Measurements from ENCODE around the gene ARHGAP18.

Gene ARHGAP18, protein sequence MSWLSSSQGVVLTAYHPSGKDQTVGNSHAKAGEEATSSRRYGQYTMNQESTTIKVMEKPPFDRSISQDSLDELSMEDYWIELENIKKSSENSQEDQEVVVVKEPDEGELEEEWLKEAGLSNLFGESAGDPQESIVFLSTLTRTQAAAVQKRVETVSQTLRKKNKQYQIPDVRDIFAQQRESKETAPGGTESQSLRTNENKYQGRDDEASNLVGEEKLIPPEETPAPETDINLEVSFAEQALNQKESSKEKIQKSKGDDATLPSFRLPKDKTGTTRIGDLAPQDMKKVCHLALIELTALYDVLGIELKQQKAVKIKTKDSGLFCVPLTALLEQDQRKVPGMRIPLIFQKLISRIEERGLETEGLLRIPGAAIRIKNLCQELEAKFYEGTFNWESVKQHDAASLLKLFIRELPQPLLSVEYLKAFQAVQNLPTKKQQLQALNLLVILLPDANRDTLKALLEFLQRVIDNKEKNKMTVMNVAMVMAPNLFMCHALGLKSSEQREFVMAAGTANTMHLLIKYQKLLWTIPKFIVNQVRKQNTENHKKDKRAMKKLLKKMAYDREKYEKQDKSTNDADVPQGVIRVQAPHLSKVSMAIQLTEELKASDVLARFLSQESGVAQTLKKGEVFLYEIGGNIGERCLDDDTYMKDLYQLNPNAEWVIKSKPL

DNA sequence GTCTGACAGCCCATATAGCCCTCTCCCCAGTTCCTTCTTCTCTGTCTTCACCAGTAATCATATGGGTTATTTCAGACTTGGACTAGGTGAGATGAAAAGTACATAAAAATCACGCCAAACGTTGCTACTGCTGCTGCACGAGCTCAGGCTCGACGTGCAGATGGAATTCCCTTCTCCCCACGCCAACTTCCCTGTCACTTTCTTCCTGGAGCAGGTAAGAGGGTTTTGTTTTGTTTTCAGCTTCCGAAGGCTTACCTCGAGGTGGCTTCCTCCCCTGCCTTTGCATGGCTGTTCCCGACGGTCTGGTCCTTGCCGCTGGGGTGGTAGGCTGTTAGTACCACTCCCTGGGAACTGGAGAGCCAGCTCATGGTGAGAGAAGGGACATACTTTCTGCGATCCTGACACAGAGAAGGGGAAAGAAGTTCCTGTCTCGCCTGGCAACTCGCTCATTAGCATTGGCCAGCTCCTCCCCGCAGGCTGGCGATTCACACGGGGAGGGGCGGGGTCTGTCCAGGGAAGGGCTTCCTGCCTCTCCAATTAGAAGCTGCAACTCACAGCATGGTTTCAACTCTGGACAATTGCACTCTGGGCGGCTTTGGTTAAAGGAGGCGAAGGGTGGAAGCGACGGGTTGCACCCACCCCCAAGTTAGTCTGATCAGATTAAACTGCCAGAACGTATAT lies at the start of gene ARHGAP18:
ARHGAP18 (minus strand) TSS at position 409 of the 681 bp plus-strand sequence; CDS start at position 368, 41 bp downstream.
- peak; percentile 90 for DNase-seq (ENCODE audit: low spot score)

DNA sequence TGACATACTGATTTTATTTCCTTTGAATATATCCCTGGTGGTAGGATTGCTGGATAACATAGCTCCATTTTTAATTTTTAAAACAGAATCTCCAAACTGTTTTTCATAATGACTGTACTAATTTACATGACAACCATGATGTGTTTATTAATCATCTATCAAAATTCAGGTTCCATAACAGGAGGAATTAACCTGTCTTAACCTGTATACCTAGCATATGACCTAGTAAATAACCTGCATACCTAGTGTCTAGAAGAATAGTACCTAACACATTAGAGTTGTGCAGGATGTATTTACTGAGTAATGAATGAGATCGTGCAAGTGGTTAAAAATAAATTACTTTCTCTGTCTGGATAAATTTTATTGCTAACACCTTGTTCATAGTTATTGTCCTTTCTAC lies 45.8 kb upstream of the ARHGAP18 start:
- no peak for DNase-seq (ENCODE audit: low spot score)

DNA sequence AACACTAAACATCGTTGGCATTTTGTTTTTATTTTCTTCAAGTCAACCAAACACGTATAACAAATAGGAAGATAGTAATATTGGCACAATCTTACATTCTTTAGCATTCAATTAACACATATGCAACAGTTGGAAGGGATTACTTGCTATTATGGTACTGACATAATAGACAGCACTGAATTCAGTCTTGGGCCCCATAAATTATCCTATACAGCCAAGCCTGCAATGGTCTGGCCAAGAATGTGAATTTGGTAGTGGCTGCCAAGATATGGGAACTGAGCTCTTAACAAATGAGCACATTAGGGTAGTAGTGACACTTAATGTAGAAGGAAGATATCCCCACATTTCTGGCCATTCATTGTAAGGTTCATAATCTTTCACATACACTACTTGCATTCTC lies 44.8 kb upstream of the ARHGAP18 start:
- DNase-seq (ENCODE audit: low spot score), result no peak

DNA sequence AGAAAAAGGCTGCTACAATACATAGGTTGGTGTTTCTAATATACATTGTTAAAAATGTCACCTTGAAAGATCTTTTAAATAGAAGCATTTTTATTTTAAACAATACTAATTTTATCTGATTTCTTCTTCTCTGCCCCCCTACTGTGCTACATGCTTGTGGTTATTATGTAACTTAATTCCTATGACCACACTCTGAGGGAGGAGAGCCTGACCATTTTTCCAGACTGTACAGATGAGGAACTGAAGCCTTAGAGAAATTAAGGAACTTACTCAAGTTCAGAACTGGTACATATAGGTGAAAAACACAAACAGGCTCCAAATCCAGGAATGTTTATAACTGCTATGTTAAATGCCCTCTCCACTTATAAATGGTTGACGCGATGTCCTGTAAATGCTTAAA lies 43.4 kb upstream of the ARHGAP18 start:
- DNase-seq (ENCODE audit: low spot score), result no peak

DNA sequence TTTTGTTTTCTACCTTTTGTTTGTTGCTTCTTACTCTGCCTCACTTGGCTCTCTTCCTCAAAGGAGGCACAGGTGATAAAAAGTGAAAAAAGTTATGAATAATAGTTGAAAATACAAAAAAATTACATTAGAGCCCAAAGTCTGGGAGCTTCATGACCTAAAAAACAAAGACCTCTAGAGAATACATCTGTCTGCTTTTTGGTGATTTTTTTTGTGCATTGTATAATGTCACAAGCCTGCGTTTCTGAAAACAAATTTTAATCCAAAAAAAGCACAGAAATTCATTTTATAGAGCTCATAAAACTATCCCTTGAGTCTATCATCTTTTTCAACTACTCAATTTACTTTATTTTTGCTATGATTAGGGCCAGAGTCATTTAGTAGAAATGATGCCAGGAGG lies 41.4 kb upstream of the ARHGAP18 start:
- DNase-seq (ENCODE audit: low spot score), result no peak

DNA sequence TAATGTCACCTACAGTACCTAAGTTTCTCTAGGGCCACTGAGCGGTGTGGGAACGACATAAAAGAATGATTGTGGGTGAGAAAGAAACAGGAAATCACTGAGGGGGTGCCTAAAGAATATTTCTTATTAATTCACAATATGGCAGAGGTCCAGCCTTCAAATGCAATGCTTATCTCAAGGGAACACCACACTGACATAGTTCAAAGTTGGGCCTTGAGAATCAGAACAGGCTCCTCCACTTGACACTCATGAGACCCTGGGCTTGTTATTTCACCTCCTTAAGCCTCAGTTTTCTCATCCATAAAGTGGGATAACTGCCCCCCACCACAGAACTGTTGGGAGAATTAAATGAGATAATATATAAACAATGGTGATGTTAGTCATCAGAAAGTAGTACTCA lies 40.4 kb upstream of the ARHGAP18 start:
- no peak for DNase-seq (ENCODE audit: low spot score)

DNA sequence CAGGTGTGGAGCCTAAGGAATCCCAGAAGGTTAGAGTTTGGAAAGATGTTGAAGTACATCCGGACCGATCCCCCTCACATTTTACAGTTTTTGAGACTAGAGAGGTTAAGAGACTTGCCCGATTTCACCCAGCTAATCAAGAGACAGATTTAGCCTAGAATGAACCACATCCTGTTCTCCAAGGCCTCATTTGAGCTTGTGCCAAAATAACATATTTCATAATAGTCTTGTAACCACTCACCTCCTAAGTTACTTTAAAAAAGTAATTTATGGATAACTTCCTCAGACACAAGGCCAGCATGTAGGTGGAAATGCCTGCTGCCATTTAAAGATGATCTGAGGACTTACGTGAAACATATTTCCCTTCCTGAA lies 39.8 kb upstream of the ARHGAP18 start:
- DNase-seq (ENCODE audit: low spot score), result no peak

DNA sequence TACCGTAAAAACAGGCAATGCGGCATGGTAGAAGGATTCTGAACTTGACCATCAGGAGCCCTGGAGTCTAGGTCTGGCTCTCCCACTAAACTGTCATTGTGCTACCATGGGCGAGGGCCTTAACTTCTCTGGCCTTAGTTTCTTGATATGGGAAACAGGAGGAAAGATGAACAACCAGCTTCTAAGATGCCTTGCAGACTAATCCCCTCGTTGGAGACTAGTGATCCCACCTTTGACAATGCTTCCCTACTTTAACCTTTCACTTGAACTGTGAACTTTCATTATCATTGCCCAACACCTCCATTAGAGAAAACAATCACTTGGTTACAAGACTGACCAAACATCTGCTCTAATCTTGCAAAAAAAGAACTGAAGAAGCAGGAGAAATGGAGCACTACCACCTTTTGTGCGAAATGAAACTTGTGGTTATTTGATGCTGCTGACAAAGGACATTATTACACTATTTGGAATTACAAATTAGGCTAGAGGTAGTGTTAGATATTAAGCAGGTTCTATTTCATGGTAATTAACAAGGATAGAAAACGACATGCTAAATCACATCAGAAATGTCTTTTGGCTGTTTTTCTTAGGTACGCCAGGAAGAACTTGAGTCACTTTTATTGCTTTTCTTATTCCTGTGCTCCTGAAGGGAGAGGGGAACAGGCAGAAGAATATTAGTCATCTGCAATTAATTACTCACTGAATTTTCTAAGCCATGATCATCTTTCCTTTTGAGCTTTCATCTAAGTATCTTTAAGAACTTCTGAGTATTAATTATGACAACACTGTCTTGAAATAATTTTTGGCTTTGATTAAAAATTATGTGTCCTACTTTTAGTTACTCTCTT lies 39.1 kb upstream of the ARHGAP18 start:
- DNase-seq (ENCODE audit: low spot score), result no peak

DNA sequence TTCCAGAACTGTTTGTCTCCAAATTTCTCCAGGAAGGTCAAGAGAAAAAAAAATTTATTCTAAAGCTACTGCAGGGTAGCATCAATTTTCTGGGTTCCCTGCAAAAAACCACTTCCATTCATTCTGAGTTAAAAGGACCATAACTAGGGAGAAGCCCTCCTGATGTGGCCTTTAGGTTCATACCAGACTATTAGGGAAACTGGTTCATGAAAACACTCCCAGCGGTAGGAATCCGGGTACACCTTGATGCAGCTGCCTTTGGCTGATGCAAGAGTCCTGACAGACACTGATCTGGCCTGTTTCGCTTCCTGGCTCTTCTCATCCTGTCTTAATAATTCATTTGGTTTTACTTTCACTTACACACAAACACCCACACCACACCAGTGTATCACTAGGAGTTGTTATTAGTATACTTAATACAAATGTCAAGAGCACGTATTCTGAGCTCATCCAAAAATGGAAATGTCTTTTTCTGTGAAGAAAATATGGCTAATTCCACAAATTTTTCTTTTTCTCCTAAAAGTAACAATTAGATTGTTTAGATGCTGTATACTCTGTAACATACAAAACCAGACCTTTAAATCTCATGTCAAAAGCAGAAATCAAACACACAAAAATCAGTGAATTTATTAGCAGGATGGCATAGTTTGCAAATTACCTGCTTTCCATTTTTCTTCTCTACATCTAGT lies 38.4 kb upstream of the ARHGAP18 start:
- no peak for DNase-seq (ENCODE audit: low spot score)

DNA sequence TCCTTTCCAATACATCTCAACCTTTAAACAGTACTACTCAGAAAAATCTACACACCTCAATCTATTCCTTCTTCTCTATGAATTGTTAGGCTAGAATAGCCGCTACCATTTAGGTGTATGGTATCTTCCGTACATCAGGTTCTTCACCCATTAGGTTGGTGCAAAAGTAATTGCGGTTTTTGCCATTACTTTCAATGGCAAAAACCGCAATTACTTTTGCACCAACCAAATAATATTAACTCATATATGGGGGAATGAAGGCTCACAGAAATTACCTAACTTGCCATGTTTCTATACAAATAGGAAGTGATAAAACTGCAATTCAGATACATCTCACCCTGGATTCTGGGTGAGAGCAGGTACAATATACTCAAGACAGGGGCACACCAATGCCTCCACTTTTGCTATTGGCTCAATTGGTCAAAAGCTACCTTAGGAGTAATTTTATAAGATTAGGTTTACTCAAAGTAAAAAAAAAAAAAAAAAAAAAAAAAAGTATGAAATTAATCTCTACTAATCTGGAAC lies 37.7 kb upstream of the ARHGAP18 start:
- DNase-seq (ENCODE audit: low spot score), result no peak

DNA sequence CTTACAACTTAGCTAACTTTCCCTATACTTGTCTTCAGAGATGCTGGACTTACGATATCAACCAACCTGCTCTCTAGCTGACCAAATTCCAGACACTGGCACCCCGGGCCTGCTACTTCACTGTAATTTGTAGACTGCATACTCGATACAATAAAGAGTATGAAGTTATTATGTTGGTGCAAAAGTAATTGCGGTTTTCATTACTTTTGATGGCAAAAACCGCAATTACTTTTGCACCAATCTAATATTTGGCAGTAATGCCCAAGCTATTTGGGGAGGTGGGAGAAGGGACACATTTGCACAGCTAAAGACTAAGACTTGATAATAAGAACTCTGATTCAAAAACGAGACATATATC lies 34.9 kb upstream of the ARHGAP18 start:
- DNase-seq (ENCODE audit: low spot score), result no peak

DNA sequence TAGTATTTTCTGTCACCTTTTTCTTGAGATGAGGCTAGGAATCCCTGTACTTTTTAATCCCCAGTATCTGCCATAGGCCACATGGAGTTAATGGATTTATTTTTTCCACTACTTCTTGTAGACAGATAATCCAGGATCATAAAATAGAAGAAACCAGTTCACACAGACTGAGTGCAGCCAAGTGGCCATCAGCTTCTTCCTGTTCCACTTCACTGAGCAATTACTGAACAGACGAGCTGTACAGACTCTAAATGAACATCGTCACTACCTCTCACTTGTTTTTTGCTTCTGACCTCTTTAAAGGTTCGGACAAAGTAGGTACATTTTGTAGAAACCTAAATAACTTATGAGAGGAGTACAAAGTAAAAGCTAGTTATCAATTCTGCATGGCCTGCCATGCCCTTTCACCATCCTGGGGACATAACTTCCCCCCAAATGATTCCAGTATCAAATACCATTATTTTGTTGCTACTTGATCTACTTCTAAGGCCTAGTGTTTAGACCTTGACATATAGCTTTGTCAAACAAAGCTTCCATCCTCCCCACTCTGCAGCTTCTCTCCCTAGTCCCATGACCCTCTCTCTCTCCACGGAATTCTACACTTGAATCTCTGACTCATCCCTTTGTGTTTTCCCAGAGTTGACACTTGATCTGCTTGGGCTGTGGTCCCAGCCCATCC lies 34.4 kb upstream of the ARHGAP18 start:
- DNase-seq (ENCODE audit: low spot score), result no peak

DNA sequence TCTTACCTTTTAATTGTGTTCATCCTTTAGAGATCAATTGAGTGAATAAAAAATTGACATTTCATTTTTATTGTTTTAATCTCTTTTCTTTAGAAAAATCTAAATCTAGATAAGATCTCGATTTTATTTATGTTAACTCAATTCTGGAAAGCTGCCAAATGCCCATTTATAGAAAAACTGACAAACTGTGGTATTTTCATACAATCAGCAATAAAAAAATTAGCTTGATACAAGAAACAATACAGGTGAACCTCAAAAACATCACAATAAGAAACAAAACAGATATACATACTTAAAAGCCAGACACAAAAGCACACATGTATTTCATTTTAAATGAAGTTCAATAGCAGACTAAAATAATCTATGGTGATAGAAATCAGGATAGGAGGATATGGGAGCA lies 30.0 kb upstream of the ARHGAP18 start:
- no peak for DNase-seq (ENCODE audit: low spot score)

DNA sequence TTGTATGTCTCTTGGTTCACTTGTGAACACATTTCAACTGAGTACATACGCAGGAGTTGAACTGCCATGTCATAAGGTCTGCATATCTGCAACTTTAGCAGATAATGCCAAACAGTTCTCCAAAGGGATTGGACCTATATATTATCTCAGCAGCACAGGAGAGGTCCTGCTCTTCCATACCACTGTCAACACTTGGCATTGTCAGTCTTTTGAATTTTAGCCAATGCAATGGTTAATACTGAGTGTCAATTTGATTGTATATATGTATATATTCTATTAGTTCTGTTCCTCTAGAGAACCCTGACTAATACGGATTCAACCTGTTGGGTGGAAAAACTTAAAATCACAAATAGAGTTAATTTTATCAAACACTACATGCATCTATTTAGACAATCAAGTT lies 26.1 kb upstream of the ARHGAP18 start:
- no peak for DNase-seq (ENCODE audit: low spot score)

DNA sequence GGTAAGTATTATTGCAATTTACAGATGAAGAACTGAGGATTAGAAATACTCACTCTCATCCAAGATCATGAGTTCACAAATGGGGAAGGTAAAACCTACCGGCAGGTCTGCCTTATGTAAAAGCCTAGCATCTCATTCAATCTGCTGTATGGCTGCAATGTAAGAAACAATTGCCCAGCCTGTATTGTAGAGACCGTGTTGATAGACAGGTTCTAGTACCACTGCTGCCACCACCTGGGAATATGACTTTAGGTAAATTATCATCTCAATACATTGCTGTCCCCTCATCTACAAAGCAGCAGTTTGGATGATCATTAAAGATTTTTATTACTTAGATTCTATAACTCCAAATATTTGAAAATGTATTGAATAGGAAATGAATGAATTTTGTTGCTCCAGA lies 23.3 kb upstream of the ARHGAP18 start:
- no peak for DNase-seq (ENCODE audit: low spot score)

DNA sequence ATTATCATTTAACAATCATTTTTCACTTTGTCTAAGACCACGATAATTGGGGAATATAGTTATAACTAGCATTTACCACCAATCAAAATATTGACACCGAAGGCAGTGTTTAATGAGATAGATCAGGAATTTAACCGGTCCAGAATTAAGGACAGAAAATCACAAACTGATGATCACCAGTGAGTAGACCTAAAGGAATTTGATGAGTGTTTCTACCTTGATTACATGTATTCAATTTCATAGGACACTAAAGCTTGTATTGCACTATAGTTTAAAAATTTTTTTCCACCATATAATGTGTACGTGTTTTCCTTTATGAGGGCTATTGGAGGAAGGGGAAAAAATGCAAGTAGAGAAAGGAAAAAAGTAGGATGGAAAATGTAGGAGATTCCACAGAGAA lies 22.6 kb upstream of the ARHGAP18 start:
- no peak for DNase-seq (ENCODE audit: low spot score)

DNA sequence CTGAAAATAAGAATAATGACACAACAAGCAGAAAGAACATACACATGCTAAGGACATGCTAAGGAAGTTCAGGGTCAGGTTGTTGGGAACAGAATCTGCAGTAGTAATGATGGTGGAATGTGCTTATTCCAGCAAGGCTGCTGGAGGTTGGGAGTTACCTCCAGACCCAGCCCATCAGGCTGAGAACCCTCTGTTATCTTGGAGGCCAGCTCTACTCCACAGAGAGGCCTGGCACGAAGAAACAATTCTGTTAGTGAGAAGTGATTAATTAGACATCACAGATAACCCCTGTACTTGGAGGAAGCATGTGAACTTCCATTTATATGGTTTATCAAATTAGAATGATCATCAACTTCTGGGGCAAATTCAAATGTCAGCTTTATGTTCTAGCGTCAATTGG lies 22.1 kb upstream of the ARHGAP18 start:
- DNase-seq (ENCODE audit: low spot score), result no peak

DNA sequence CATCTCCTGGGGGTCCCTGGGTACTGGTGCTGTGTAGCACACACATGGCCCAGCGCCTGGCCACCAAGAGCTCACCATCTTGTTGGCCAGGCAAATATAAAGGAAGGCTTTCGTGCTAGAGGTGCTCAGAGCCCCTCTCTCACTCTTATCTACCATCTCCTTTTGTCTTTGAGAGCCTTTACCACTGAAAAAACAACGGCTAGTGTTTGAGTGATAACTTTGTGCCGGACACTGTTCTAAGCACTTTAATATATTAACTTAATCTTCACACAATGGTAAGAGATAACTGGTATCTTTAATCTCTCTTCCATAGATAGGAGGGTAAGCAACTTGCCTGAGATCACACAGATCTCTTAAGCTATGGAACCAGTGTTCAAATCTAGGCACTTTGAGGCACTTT lies 21.5 kb upstream of the ARHGAP18 start:
- no peak for DNase-seq (ENCODE audit: low spot score)

DNA sequence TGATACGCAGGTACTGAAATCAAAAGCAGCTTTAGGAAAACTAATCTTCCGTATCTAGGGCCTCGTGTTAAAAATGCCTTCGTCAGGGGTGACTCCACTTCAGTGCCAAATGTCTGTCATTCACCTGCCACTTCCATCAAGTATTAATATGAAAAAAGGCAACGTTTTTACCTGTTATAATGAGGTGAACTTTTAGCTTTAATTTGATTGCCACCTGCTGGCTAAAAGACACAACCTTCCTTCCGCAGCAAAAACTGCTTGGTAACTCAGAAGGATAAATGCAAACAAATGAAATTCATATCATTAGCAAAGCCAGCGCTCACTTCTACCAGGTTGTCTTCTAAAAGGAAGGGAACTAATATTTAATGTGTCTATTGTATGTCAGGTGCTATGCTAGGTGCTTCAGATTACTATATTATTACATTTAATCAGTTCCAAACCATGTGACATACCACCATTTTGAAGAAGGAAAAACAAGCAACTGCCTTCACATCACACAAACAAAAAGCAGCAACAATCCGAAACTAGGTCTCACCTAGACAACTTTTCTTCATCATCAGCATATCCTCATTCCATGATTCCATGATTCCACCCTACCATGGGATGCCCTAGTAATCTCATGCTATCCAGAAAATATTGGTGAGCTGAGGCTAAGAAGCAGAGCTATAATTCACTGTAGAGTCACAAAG lies 20.6 kb upstream of the ARHGAP18 start:
- no peak for DNase-seq (ENCODE audit: low spot score)

DNA sequence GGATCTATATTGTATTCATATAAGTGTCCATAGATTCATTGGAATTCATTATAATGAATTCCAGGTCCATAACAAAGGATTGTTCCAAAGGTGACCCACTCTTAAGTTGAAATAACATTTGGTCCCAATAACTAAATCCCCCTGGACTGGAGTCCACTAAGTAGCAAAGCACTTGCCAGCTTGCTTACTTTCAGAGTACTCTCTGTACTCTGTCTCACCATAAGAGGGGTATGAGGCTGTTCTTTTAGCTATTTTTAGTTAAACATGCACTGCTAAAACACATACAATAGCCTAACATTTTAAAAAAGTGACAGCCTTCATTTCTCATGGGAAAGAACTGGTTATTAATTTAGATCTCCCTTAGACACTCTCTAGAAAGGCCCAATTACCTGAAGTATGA lies 16.7 kb upstream of the ARHGAP18 start:
- DNase-seq (ENCODE audit: low spot score), result no peak

Data from Ammon's horn (tissue), 1 donor.